ENCODE data around the gene COL6A6. TPM values are rescaled to one million over a fixed set of nuclear protein-coding genes. Genes with fewer than 3 reads are reported as not detected.
A peak's percentile ranks its signal among the peaks of the same experiment; 100 is the strongest.
"Not testable (repeated sequence)": the region's sequence is repeated elsewhere in the genome, so short reads cannot be mapped to it uniquely, and the experiment has no call there.

The COL6A6 gene
- total RNA-seq, 1 donor from 2014 or later = 6.3 TPM

- no peak overlapping the region for H3K27ac Mint-ChIP-seq
- DNase-seq (ENCODE audit: extremely low spot score, unreplicated experiment) = no peak
- no peaks in the 10 kb centered on the region for H3K9me3 Mint-ChIP-seq
- TF ChIP-seq CTCF (conservative IDR thresholded peaks at IDR 0.05) = no peak
- no peak overlapping the region for H3K4me3 Mint-ChIP-seq
- H3K36me3 Mint-ChIP-seq = no peaks in the 10 kb centered on the region
- peaks cover 26% of the 10 kb centered on the region for H3K27me3 Mint-ChIP-seq
- H3K4me1 Mint-ChIP-seq (ENCODE audit: unreplicated experiment) = peaks cover 18% of the 10 kb centered on the region
These were observed 16.3 kb downstream of the COL6A6 start for GRCh38 chr3:130533247-130533646.

- H3K27ac Mint-ChIP-seq = no peak overlapping the region
- H3K4me1 Mint-ChIP-seq (ENCODE audit: unreplicated experiment) = peaks cover 8% of the 10 kb centered on the region
- DNase-seq (ENCODE audit: extremely low spot score, unreplicated experiment) = no peak
- H3K4me3 Mint-ChIP-seq = no peak overlapping the region
- TF ChIP-seq CTCF (conservative IDR thresholded peaks at IDR 0.05) = no peak
- no peaks in the 10 kb centered on the region for H3K36me3 Mint-ChIP-seq
- H3K27me3 Mint-ChIP-seq = peaks cover 26% of the 10 kb centered on the region
- H3K9me3 Mint-ChIP-seq = no peaks in the 10 kb centered on the region
These were observed 20.8 kb downstream of the COL6A6 start for GRCh38 chr3:130537673-130538304.

- no peak for DNase-seq (ENCODE audit: extremely low spot score, unreplicated experiment)
- no peak overlapping the region for H3K4me3 Mint-ChIP-seq
- TF ChIP-seq CTCF (conservative IDR thresholded peaks at IDR 0.05) = peak; percentile 82
- H3K4me1 Mint-ChIP-seq (ENCODE audit: unreplicated experiment) = peaks cover 8% of the 10 kb centered on the region
- peaks cover 17% of the 10 kb centered on the region for H3K27me3 Mint-ChIP-seq
- no peak overlapping the region for H3K27ac Mint-ChIP-seq
- H3K9me3 Mint-ChIP-seq = no peaks in the 10 kb centered on the region
- H3K36me3 Mint-ChIP-seq = no peaks in the 10 kb centered on the region
These were observed 22.0 kb downstream of the COL6A6 start for GRCh38 chr3:130539005-130539404.

GRCh38 chr3:130543322-130543721 lies 26.3 kb downstream of the COL6A6 start:
- Mint-ChIP-seq H3K36me3 (no peaks in the 10 kb centered on the region), H3K27ac (no peak overlapping the region), H3K27me3 (peaks cover 3% of the 10 kb centered on the region), H3K9me3 (no peaks in the 10 kb centered on the region), H3K4me1 (ENCODE audit: unreplicated experiment) (no peaks in the 10 kb centered on the region), H3K4me3 (no peak overlapping the region)
- TF ChIP-seq CTCF (conservative IDR thresholded peaks at IDR 0.05) = no peak
- DNase-seq (ENCODE audit: extremely low spot score, unreplicated experiment) = no peak

- H3K36me3 Mint-ChIP-seq = no peaks in the 10 kb centered on the region
These were observed 30.1 kb downstream of the COL6A6 start for GRCh38 chr3:130546920-130547679.

GRCh38 chr3:130547680-130548065 lies 30.7 kb downstream of the COL6A6 start:
- not testable (repeated sequence) for H3K4me1 Mint-ChIP-seq (ENCODE audit: unreplicated experiment); H3K9me3 Mint-ChIP-seq; DNase-seq (ENCODE audit: extremely low spot score, unreplicated experiment); H3K36me3 Mint-ChIP-seq; H3K27ac Mint-ChIP-seq; H3K4me3 Mint-ChIP-seq; H3K27me3 Mint-ChIP-seq

More at GRCh38 chr3:130546920-130547679, 30.1 kb downstream of the COL6A6 start:
- no peak for DNase-seq (ENCODE audit: extremely low spot score, unreplicated experiment)
- no peak overlapping the region for H3K4me3 Mint-ChIP-seq
- H3K4me1 Mint-ChIP-seq (ENCODE audit: unreplicated experiment) = no peaks in the 10 kb centered on the region
- H3K27me3 Mint-ChIP-seq = peaks cover 3% of the 10 kb centered on the region
- no peak overlapping the region for H3K27ac Mint-ChIP-seq
- no peak for TF ChIP-seq CTCF (conservative IDR thresholded peaks at IDR 0.05)
- H3K9me3 Mint-ChIP-seq = no peaks in the 10 kb centered on the region
